HEK293 (cell line): ENCODE measurements around the gene ZSCAN31.

Experiments
- CTCF ChIP-seq: fragments of 450-650 bp; formaldehyde crosslinking; IDR thresholded peaks from 2 replicates; pipeline ENCODE4 v1.5.1; 2016; ENCODE audit warnings: missing biosample characterization, missing genetic modification characterization
- FEZF1 ChIP-seq: fragments of 450-650 bp; formaldehyde crosslinking; IDR thresholded peaks from 2 replicates; pipeline ENCODE4 v1.5.1; 2016; ENCODE audit warnings: missing biosample characterization, missing genetic modification characterization
- ZNF660 ChIP-seq: fragments of 450-650 bp; IDR thresholded peaks from 2 replicates; pipeline ENCODE4 v1.5.1; 2018; ENCODE audit warnings: missing biosample characterization, mild to moderate bottlenecking, missing genetic modification characterization

GRCh38 chr6:28335564-28336283 lies at the start of gene ZSCAN31:
- TF ChIP-seq FEZF1 (no peak), ZNF660 (tag by site-specific recombination) (peak; percentile 40), CTCF (tag by site-specific recombination) (no peak)
